GM12878 (cell line): Measurements from ENCODE around the gene AKTIP. TPM values are rescaled to one million over a fixed set of nuclear protein-coding genes. Genes with fewer than 3 reads are reported as not detected.
A peak's percentile ranks its signal among the peaks of the same experiment; 100 is the strongest.

ENCODE experiments used
- ATAC-seq: fragments of 200-7000 bp; cut with Tn5 transposase; 3 replicates; pipeline ENCODE4 v1.9.1; 2020; ENCODE audit warnings: mild to moderate bottlenecking, moderate library complexity
- BruUV-seq: library from RNA; stranded (reverse); fragments of 400-500 nt; replicated peaks from 2 replicates; lab custom pipeline; 2021; lab: Mats Ljungman, UMichigan
- CTCF ChIA-PET: fragments of 300-600 bp; sonication (Branson Sonifier 250); formaldehyde crosslinking; extraction: SDS; loops from one replicate; lab custom pipeline; 2021; ENCODE audit warnings: inconsistent platforms; lab: Yijun Ruan, JAX
- POLR2A ChIA-PET: fragments of 350-600 bp; formaldehyde crosslinking; extraction: SDS; loops from one replicate; lab custom pipeline; 2021; ENCODE audit warnings: inconsistent platforms; lab: Charles Lee
- RAD21 ChIA-PET: fragments of 300-600 bp; sonication (Branson Sonifier 250); formaldehyde crosslinking; loops from one replicate; lab custom pipeline; 2023; ENCODE audit warnings: antibody characterized with exemption; ENCODE audit not compliant: unreplicated experiment; lab: Charles Lee
- SMC1A ChIA-PET: fragments of 300-600 bp; sonication (Branson Sonifier 250); formaldehyde crosslinking; loops from one replicate; lab custom pipeline; 2023; ENCODE audit not compliant: unreplicated experiment, uncharacterized antibody; lab: Charles Lee
- DNase-seq: peaks from one replicate; pipeline ENCODE4 v3.0.0-alpha.2; 2011; ENCODE audit warnings: low read depth, low spot score
- FAIRE-seq: peaks from 3 replicates; lab custom pipeline; 2011; peaks lifted over from hg19 to GRCh38; lab: Jason Lieb, UNC
- H2AFZ ChIP-seq: 2 replicates; pipeline ENCODE4 v1.6.0; 2011; ENCODE audit warnings: low read depth, low read length, control low read depth; ENCODE audit not compliant: control insufficient read depth
- H3K27ac ChIP-seq: 2 replicates; pipeline ENCODE4 v1.5.1; 2011; ENCODE audit warnings: control low read depth; ENCODE audit not compliant: control insufficient read depth, insufficient read depth
- H3K27me3 ChIP-seq, 2 experiments: replicated peaks in 1 of 2; 2 replicates each; pipeline versions ENCODE4 v1.6.0 to v1.6.1; 2011; ENCODE audit warnings: low read length in 1 of 2; ENCODE audit not compliant: control insufficient read depth in 2 of 2, insufficient read depth in 2 of 2
- H3K36me3 ChIP-seq, 2 experiments: 2 replicates each; pipeline ENCODE4 v1.5.1; 2011; ENCODE audit warnings: low read length in 1 of 2; ENCODE audit not compliant: control insufficient read depth in 2 of 2, insufficient read depth in 2 of 2
- H3K4me1 ChIP-seq: 2 replicates; pipeline ENCODE4 v1.6.1; 2011; ENCODE audit warnings: mild to moderate bottlenecking, low read length, moderate library complexity, mixed read lengths; ENCODE audit not compliant: control insufficient read depth, insufficient read depth
- H3K4me2 ChIP-seq: 2 replicates; pipeline ENCODE4 v1.6.0; 2011; ENCODE audit warnings: control low read depth; ENCODE audit not compliant: control insufficient read depth, insufficient read depth
- H3K4me3 ChIP-seq: fragments of 200-600 bp; sonication (generic); 2 replicates; pipeline ENCODE4 v1.5.1; 2016
- H3K79me2 ChIP-seq: 2 replicates; pipeline ENCODE4 v1.6.0; 2011; ENCODE audit warnings: low read length; ENCODE audit not compliant: control insufficient read depth, insufficient read depth
- H3K9ac ChIP-seq: 2 replicates; pipeline ENCODE4 v1.8.0; 2011; ENCODE audit warnings: low read length, control low read depth, mixed read lengths; ENCODE audit not compliant: control insufficient read depth, insufficient read depth
- H3K9me3 ChIP-seq: replicated peaks from 3 replicates; pipeline ENCODE4 v1.5.1; 2011; ENCODE audit warnings: mild to moderate bottlenecking, low read length; ENCODE audit not compliant: control insufficient read depth, insufficient read depth
- H4K20me1 ChIP-seq: 2 replicates; pipeline ENCODE4 v1.6.0; 2011; ENCODE audit not compliant: control insufficient read depth, insufficient read depth
- GABPA ChIP-seq: IDR thresholded peaks from 2 replicates; pipeline ENCODE4 v1.6.1; 2014; ENCODE audit warnings: antibody characterized with exemption, low read depth, mild to moderate bottlenecking, inconsistent platforms
- GATAD2B ChIP-seq: fragments of 450-650 bp; conservative IDR thresholded peaks from 2 replicates; pipeline ENCODE4 v1.6.1; 2017; ENCODE audit warnings: low read depth, mild to moderate bottlenecking, moderate library complexity
- IKZF2 ChIP-seq, 2 experiments: fragments of 450-650 bp; IDR thresholded peaks; 2 replicates each; pipeline ENCODE4 v1.6.1; 2017; ENCODE audit warnings: mild to moderate bottlenecking in 2 of 2, moderate library complexity in 2 of 2
- RUNX3 ChIP-seq: IDR thresholded peaks from 2 replicates; pipeline ENCODE4 v1.6.1; 2012; ENCODE audit warnings: low read length, inconsistent platforms
- SIN3A ChIP-seq: IDR thresholded peaks from 2 replicates; pipeline ENCODE4 v1.6.1; 2012; ENCODE audit warnings: low read depth, low read length, improper control_type of control experiment
- ZNF274 ChIP-seq: IDR thresholded peaks from one replicate; pipeline ENCODE4 v1.8.0; 2011; ENCODE audit not compliant: insufficient read length, insufficient read depth
- ZZZ3 ChIP-seq: IDR thresholded peaks from 2 replicates; pipeline ENCODE4 v1.6.1; 2011; ENCODE audit warnings: low read depth; ENCODE audit not compliant: control insufficient read depth, insufficient read length
- WGBS: methylation state at CpG from one replicate; pipeline ENCODE4 v1.1.6; 2016; ENCODE audit warnings: low lambda C conversion rate; ENCODE audit not compliant: insufficient replicate concordance, insufficient coverage; ENCODE audit errors: missing lambda C conversion rate; 5-methylcytosine and 5-hydroxymethylcytosine counted together
- in situ Hi-C: fragments of 300-500 bp; cut with MboI; formaldehyde crosslinking; loops from 9 replicates; pipeline ENCODE4 v1.14.3; 2018; ENCODE audit warnings: mixed read lengths
- intact Hi-C: fragments of 100-400 bp; cut with micrococcal nuclease; formaldehyde crosslinking; loops from one replicate; pipeline ENCODE4 v1.14.2; 2022; ENCODE audit not compliant: unreplicated experiment
- polyA plus RNA-seq, 11 experiments: library from polyadenylated mRNA; depleted of rRNA in 4 of 11; unstranded in 6 of 11; stranded (reverse) in 5 of 11; fragments of >200 nt; fragmentation: Nextera tagmentation in 4 of 11; fragmentation: Illumina TruSeq in 1 of 11; extraction: Ambion mirVana in 4 of 11; extraction: Trizol in 1 of 11; gene quantifications; 1 replicate in 1 of 11; 2 replicates in 10 of 11; pipeline versions ENCODE4 v1.2.1 to v1.2.3, GENCODE V29; 2011 to 2016; ENCODE audit warnings: inconsistent platforms in 2 of 11, missing spikeins in 2 of 11, low read depth in 1 of 11
- total RNA-seq, 4 experiments: library from RNA; depleted of rRNA in 3 of 4; stranded (reverse); fragments of >200 nt in 3 of 4; fragmentation: Illumina TruSeq in 1 of 4; extraction: Trizol in 1 of 4; gene quantifications; 2 replicates each; pipeline versions ENCODE4 v1.2.1 to v1.2.3, GENCODE V29; 2013 to 2021

Gene AKTIP
- total and polyA plus RNA-seq, 10 of the 15 experiments (the other 5 are each of a cell fraction or from before 2014, with no cell fraction given): 11.4 to 22.9 (median 13.6) TPM

DNA sequence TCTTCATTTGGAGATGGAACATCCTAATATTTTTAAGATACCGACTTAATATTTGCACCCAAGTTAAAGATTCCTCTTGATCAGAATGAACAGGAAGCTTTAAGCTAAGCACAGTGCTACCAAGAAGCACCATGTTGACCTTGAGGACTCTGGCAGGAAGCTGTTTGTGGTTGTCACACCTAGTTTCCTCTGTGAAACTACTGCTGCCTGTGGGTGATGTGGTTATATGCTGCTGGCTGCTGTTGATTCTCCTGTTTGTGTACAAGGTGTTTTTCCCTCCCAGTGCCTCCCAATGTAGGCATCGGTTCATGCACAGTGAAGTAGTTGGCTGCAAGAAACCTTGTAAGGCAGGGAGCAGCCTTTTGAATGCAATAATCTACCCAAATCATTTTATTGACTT lies 45.3 kb downstream of the AKTIP start (continued):
- TF ChIP-seq GATAD2B: 0 out of 2 replicates have a peak, but pooled peaks have one; percentile 28
- TF ChIP-seq SIN3A: no peak; the same call in 1 of the 2 replicates
- TF ChIP-seq GABPA: peak; percentile 40; the same call in 1 of the 2 replicates
- no peak for TF ChIP-seq ZZZ3
- TF ChIP-seq, all 136 proteins: peak for 50

- Histone ChIP-seq H3K9ac (no peak overlapping the region), H3K36me3 (peaks cover 1 to 15% of the 10 kb centered on the region in 2 experiments; a peak in 3 of 4 replicates)
- CTCF ChIA-PET: interaction anchor here (1.4 to 2.7 kb wide), 4 partner anchors 12 to 93 kb away, joined by 3 to 13 read pairs (median 6); no protein-coding TSS in a partner anchor
- TF ChIP-seq ZNF274: no peak
- 0 out of 4 replicates have a peak, but pooled peaks of 1 of the 2 experiments have one; percentile 19 for TF ChIP-seq IKZF2 (IDR thresholded peaks at IDR 0.05)
- peak; percentile 64 for TF ChIP-seq RUNX3
- TF ChIP-seq, all 136 proteins: peak for 2
- in situ Hi-C loops: no loop called here
- Histone ChIP-seq H3K4me3 (no peak overlapping the region), H3K27me3 (no peaks in the 10 kb centered on the region), H3K4me2 (no peak overlapping the region), H3K4me1 (peaks cover 28% of the 10 kb centered on the region), H3K9me3 (no peaks in the 10 kb centered on the region), H3K27ac (no peak overlapping the region), H3K79me2 (no peaks in the 10 kb centered on the region), H2AFZ (no peak overlapping the region), H4K20me1 (no peaks in the 10 kb centered on the region)
- RAD21 ChIA-PET: interaction anchor here (1.2 to 3.9 kb wide), 6 partner anchors 8 to 93 kb away, joined by 4 to 21 read pairs (median 6); partner anchors contain the start of gene AKTIP
- DNase-seq (no peak), FAIRE-seq (no peak), ATAC-seq (peak; percentile 47)
- 84% methylated on average over 2 of the region's 2 CpGs for WGBS
- no TSS peak for BruUV-seq
- SMC1A ChIA-PET: interaction anchor here (0.7 to 5.5 kb wide), 9 partner anchors 9 to 504 kb away, joined by 3 to 33 read pairs (median 3); partner anchors contain the start of gene RBL2
- POLR2A ChIA-PET: interaction anchor here (2.2 kb wide), 1 partner anchor 21 kb away, joined by 5 read pairs; no protein-coding TSS in a partner anchor
- intact Hi-C loops: loop anchor here (5.0 kb wide), 1 partner anchor 46 kb away; the partner anchor contains the start of gene AKTIP
These were observed 46.4 kb downstream of the AKTIP start for GRCh38 chr16:53456625-53457024.
